Panc1 (cell line): ENCODE measurements around the gene KCTD13. TPM values are rescaled to one million over a fixed set of nuclear protein-coding genes. Genes with fewer than 3 reads are reported as not detected.

Experiments
- ATAC-seq: fragments of 200-7000 bp; cut with Tn5 transposase; 2 replicates; pipeline ENCODE4 v1.9.1; 2020; ENCODE audit warnings: mild to moderate bottlenecking, moderate library complexity
- BruUV-seq: library from RNA; stranded (reverse); fragments of 400-500 nt; replicated peaks from 2 replicates; lab custom pipeline; 2021; lab: Mats Ljungman, UMichigan
- CTCF ChIA-PET: fragments of 300-600 bp; sonication (Branson Sonifier 250); formaldehyde crosslinking; loops from one replicate; lab custom pipeline; 2022; ENCODE audit warnings: antibody characterized with exemption; lab: Charles Lee
- POLR2A ChIA-PET: fragments of 300-600 bp; sonication (Branson Sonifier 250); formaldehyde crosslinking; loops from one replicate; lab custom pipeline; 2022; ENCODE audit warnings: antibody characterized with exemption; lab: Charles Lee
- DNase-seq: peaks from one replicate; pipeline ENCODE4 v3.0.0-alpha.2; 2010; ENCODE audit warnings: low read depth, low spot score
- H3K27ac ChIP-seq: 2 replicates; pipeline ENCODE4 v1.5.1; 2011; ENCODE audit warnings: mild to moderate bottlenecking, low read length, inconsistent platforms
- H3K27me3 ChIP-seq: fragments of 200-500 bp; sonication (Bioruptor generic); 2 replicates; pipeline ENCODE4 v1.6.0; 2014; ENCODE audit warnings: low read length, inconsistent platforms; ENCODE audit not compliant: control insufficient read depth, insufficient read depth
- H3K36me3 ChIP-seq: fragments of 200-500 bp; sonication (Bioruptor generic); 2 replicates; pipeline ENCODE4 v1.5.1; 2014; ENCODE audit warnings: inconsistent platforms, mild to moderate bottlenecking, low read length, moderate library complexity; ENCODE audit not compliant: control insufficient read depth, insufficient read depth
- H3K4me1 ChIP-seq: 2 replicates; pipeline ENCODE4 v1.5.1; 2011; ENCODE audit warnings: inconsistent platforms, mild to moderate bottlenecking, low read length, moderate library complexity; ENCODE audit not compliant: control insufficient read depth, insufficient read depth
- H3K4me3 ChIP-seq, 2 experiments: 2 replicates each; pipeline ENCODE4 v1.5.1; 2011 to 2012; ENCODE audit warnings: low read depth in 2 of 2, low read length in 2 of 2, mild to moderate bottlenecking in 2 of 2, inconsistent platforms in 1 of 2, moderate library complexity in 1 of 2
- H3K9me3 ChIP-seq: fragments of 200-500 bp; sonication (Bioruptor generic); 2 replicates; pipeline ENCODE4 v1.5.1; 2014; ENCODE audit warnings: low read depth, mild to moderate bottlenecking, inconsistent platforms, low read length, moderate library complexity; ENCODE audit not compliant: control insufficient read depth, insufficient read depth
- CTCF ChIP-seq: fragments of 450-650 bp; IDR thresholded peaks from 2 replicates; pipeline ENCODE4 v1.5.1; 2017; ENCODE audit warnings: mild to moderate bottlenecking
- POLR2AphosphoS5 ChIP-seq: IDR thresholded peaks from 2 replicates; pipeline ENCODE4 v1.6.1; 2012; ENCODE audit warnings: mild to moderate bottlenecking, low read depth, low read length, moderate library complexity
- REST ChIP-seq, 2 experiments: IDR thresholded peaks; 2 replicates each; pipeline ENCODE4 v1.6.1; 2011 to 2012; ENCODE audit warnings: low read depth in 2 of 2, control low read depth in 1 of 2, low read length in 1 of 2, mild to moderate bottlenecking in 1 of 2, moderate library complexity in 1 of 2; ENCODE audit not compliant: insufficient read depth in 1 of 2
- SIN3A ChIP-seq: IDR thresholded peaks from 2 replicates; pipeline ENCODE4 v1.6.1; 2012; ENCODE audit warnings: low read depth, mild to moderate bottlenecking, low read length, moderate library complexity, borderline replicate concordance; ENCODE audit not compliant: insufficient read depth
- TCF7L2 ChIP-seq: IDR thresholded peaks from 2 replicates; pipeline ENCODE4 v1.6.1; 2011; ENCODE audit warnings: mild to moderate bottlenecking, low read depth, low read length, inconsistent platforms
- in situ Hi-C: cut with HindIII; loops from 2 replicates; pipeline ENCODE4 v1.10.0; 2016; ENCODE audit warnings: low sequenced_read_pairs, low pct_unique_long_range_greater_than_20kb
- intact Hi-C: fragments of 100-400 bp; cut with micrococcal nuclease; formaldehyde crosslinking; loops from one replicate; pipeline ENCODE4 v1.10.0; 2022; ENCODE audit not compliant: unreplicated experiment
- total RNA-seq: library from RNA; stranded (reverse); gene quantifications from one replicate; pipeline ENCODE4 v1.2.1, GENCODE V29; 2021; ENCODE audit not compliant: unreplicated experiment

The KCTD13 gene
- total RNA-seq, 1 experiment from 2014 or later: 45.7 TPM

GRCh38 chr16:29901607-29901945, 24.4 kb downstream of the KCTD13 start:
- Histone ChIP-seq H3K27me3 (no peaks in the 10 kb centered on the region), H3K4me3 (peak overlapping the region; percentile 48 to 71), H3K4me1 (peaks cover 5% of the 10 kb centered on the region; the same call in 1 of the 2 replicates), H3K36me3 (no peaks in the 10 kb centered on the region), H3K27ac (peak overlapping the region; percentile 70), H3K9me3 (no peaks in the 10 kb centered on the region)
- intact Hi-C loops (no loop called here), in situ Hi-C loops (no loop called here)
- POLR2A ChIA-PET: interaction anchor here (0.6 to 1.3 kb wide), 3 partner anchors 21 to 953 kb away, joined by 3 to 6 read pairs (median 5); no protein-coding TSS in a partner anchor
- TF ChIP-seq CTCF: no peak
- no peak for TF ChIP-seq POLR2AphosphoS5
- no peak for TF ChIP-seq SIN3A
- no peak for TF ChIP-seq TCF7L2
- no peak for TF ChIP-seq REST (IDR thresholded peaks at IDR 0.05; ENCODE audit: insufficient read depth in 1 of 2, low read depth in 2 of 2, low read length in 1 of 2)
- BruUV-seq: no TSS peak
- no peak for ATAC-seq
- no peak for DNase-seq
- CTCF ChIA-PET: interaction anchor here (0.6 kb wide), 1 partner anchor 67 kb away, joined by 3 read pairs; no protein-coding TSS in a partner anchor

GRCh38 chr16:29900888-29901606, 25.0 kb downstream of the KCTD13 start:
- in situ Hi-C loops (no loop called here), intact Hi-C loops (no loop called here)
- 0 out of 2 replicates have a peak, but pooled peaks have one; percentile 32 for TF ChIP-seq SIN3A
- 0 out of 2 replicates have a peak, but pooled peaks have one; percentile 24 for TF ChIP-seq POLR2AphosphoS5
- TF ChIP-seq TCF7L2: no peak
- TF ChIP-seq CTCF: no peak
- no peak for TF ChIP-seq REST (IDR thresholded peaks at IDR 0.05; ENCODE audit: insufficient read depth in 1 of 2, low read depth in 2 of 2, low read length in 1 of 2)
- H3K4me3 ChIP-seq: peak overlapping the region; percentile 48 to 71
- CTCF ChIA-PET: interaction anchor here (0.5 to 0.6 kb wide), 3 partner anchors 65 to 72 kb away, joined by 3 read pairs; no protein-coding TSS in a partner anchor
- peak overlapping the region; percentile 70 for H3K27ac ChIP-seq
- POLR2A ChIA-PET: interaction anchor here (0.6 to 1.3 kb wide), 7 partner anchors 13 to 953 kb away, joined by 3 to 9 read pairs (median 5); no protein-coding TSS in a partner anchor
- ATAC-seq (0 out of 2 replicates have a peak, but pooled peaks have one; percentile 3), DNase-seq (no peak)
- no peaks in the 10 kb centered on the region for H3K36me3 ChIP-seq
- no peaks in the 10 kb centered on the region for H3K9me3 ChIP-seq
- H3K27me3 ChIP-seq: no peaks in the 10 kb centered on the region
- peaks cover 5% of the 10 kb centered on the region; the same call in 1 of the 2 replicates for H3K4me1 ChIP-seq
- BruUV-seq: TSS peak; percentile 98
